SK-N-SH (cell line): Measurements from ENCODE around the gene TMEM123. TPM values are rescaled to one million over a fixed set of nuclear protein-coding genes. Genes with fewer than 3 reads are reported as not detected.

Experiments used
- CTCF ChIA-PET: fragments of 300-600, 350-600 bp; formaldehyde crosslinking; extraction: SDS; loops from one replicate; lab custom pipeline; 2021; lab: Yijun Ruan, JAX
- POLR2A ChIA-PET: fragments of 350-600 bp; sonication (Branson Sonifier 250); formaldehyde crosslinking; extraction: SDS; loops from one replicate; lab custom pipeline; 2020; ENCODE audit warnings: antibody characterized with exemption, inconsistent platforms; lab: Yijun Ruan, JAX
- DNase-seq: peaks from one replicate; pipeline ENCODE4 v3.0.0; 2012
- H2AFZ ChIP-seq: fragments of 200-600 bp; sonication (generic); 2 replicates; pipeline ENCODE4 v1.8.1; 2016; ENCODE audit warnings: antibody characterized with exemption, mild to moderate bottlenecking, low read depth
- H3F3A ChIP-seq: fragments of 200-600 bp; sonication (generic); replicated peaks from 2 replicates; pipeline ENCODE3; 2016; ENCODE audit warnings: antibody characterized with exemption, mild to moderate bottlenecking; ENCODE audit not compliant: insufficient read depth
- H3K27ac ChIP-seq, 2 experiments: fragments of 200-500 bp in 1 of 2; fragments of 200-600 bp in 1 of 2; sonication (Bioruptor generic) in 1 of 2; sonication (generic), shearing (Covaris generic) in 1 of 2; 2 replicates each; pipeline versions ENCODE4 v1.5.1 to v1.6.1; 2014 to 2016; ENCODE audit warnings: low read depth in 2 of 2, inconsistent platforms in 1 of 2, low read length in 1 of 2, mild to moderate bottlenecking in 1 of 2, mixed read lengths in 1 of 2
- H3K27me3 ChIP-seq: fragments of 200-600 bp; sonication (generic), shearing (Covaris generic); 2 replicates; pipeline ENCODE4 v1.6.1; 2016; ENCODE audit warnings: mixed run types; ENCODE audit not compliant: insufficient read depth
- H3K36me3 ChIP-seq, 2 experiments: fragments of 200-500 bp in 1 of 2; fragments of 200-600 bp in 1 of 2; sonication (Bioruptor generic) in 1 of 2; sonication (generic) in 1 of 2; replicated peaks in 1 of 2; 2 replicates each; pipeline versions ENCODE3 to v1.5.1; 2014 to 2016; ENCODE audit warnings: low read length in 1 of 2, mild to moderate bottlenecking in 1 of 2; ENCODE audit not compliant: insufficient read depth in 2 of 2, control insufficient read depth in 1 of 2
- H3K4me1 ChIP-seq, 2 experiments: fragments of 200-500 bp in 1 of 2; fragments of 200-600 bp in 1 of 2; sonication (Bioruptor generic) in 1 of 2; sonication (generic), shearing (Covaris generic) in 1 of 2; 2 replicates each; pipeline versions ENCODE4 v1.5.1 to v1.6.1; 2014 to 2016; ENCODE audit warnings: low read depth in 1 of 2, low read length in 1 of 2, mixed run types in 1 of 2; ENCODE audit not compliant: insufficient read depth in 2 of 2, control insufficient read depth in 1 of 2
- H3K4me2 ChIP-seq: fragments of 200-600 bp; sonication (generic), shearing (Covaris generic); 2 replicates; pipeline ENCODE4 v1.6.1; 2017; ENCODE audit warnings: mixed run types
- H3K4me3 ChIP-seq, 2 experiments: fragments of 200-500 bp in 1 of 2; fragments of 200-600 bp in 1 of 2; sonication (Bioruptor generic) in 1 of 2; sonication (generic), shearing (Covaris generic) in 1 of 2; 2 replicates each; pipeline versions ENCODE4 v1.5.1 to v1.8.1; 2014 to 2016; ENCODE audit warnings: low read depth in 2 of 2, inconsistent platforms in 1 of 2, low read length in 1 of 2, mild to moderate bottlenecking in 1 of 2, mixed read lengths in 1 of 2, moderate library complexity in 1 of 2
- H3K79me2 ChIP-seq: fragments of 200-600 bp; sonication (generic); 2 replicates; pipeline ENCODE4 v1.8.1; 2017; ENCODE audit warnings: mild to moderate bottlenecking; ENCODE audit not compliant: insufficient read depth
- H3K9ac ChIP-seq: fragments of 200-600 bp; sonication (generic); 2 replicates; pipeline ENCODE4 v1.6.1; 2017; ENCODE audit warnings: mixed run types
- H3K9me2 ChIP-seq: fragments of 200-600 bp; sonication (generic); 2 replicates; pipeline ENCODE4 v1.6.1; 2017; ENCODE audit warnings: mixed run types
- H3K9me3 ChIP-seq: fragments of 200-600 bp; sonication (generic); 2 replicates; pipeline ENCODE4 v1.6.1; 2017; ENCODE audit warnings: mixed run types, mild to moderate bottlenecking, moderate library complexity
- H4K20me1 ChIP-seq: fragments of 200-600 bp; sonication (generic); 2 replicates; pipeline ENCODE4 v1.6.1; 2017; ENCODE audit warnings: mild to moderate bottlenecking, mixed run types; ENCODE audit not compliant: insufficient read depth
- EZH2phosphoT487 ChIP-seq: fragments of 200-600 bp; sonication (generic); IDR thresholded peaks from 2 replicates; pipeline ENCODE4 v1.6.1; 2017; ENCODE audit warnings: low read depth, mixed run types, mild to moderate bottlenecking, antibody characterized with exemption, moderate library complexity, borderline replicate concordance
- FOXJ3 ChIP-seq: sonication (generic); formaldehyde crosslinking; IDR thresholded peaks from 2 replicates; pipeline ENCODE4 v1.5.1; 2020; ENCODE audit warnings: mild to moderate bottlenecking, missing genetic modification reagents
- FOXM1 ChIP-seq: IDR thresholded peaks from 2 replicates; pipeline ENCODE4 v1.4.0; 2012; ENCODE audit warnings: low read depth, mild to moderate bottlenecking
- IRF3 ChIP-seq: fragments of 150-350 bp; IDR thresholded peaks from 2 replicates; pipeline ENCODE4 v1.6.1; 2016; ENCODE audit warnings: mild to moderate bottlenecking, low read depth, low read length
- MXI1 ChIP-seq: IDR thresholded peaks from 2 replicates; pipeline ENCODE4 v1.6.1; 2012; ENCODE audit warnings: mild to moderate bottlenecking, low read depth, low read length, improper control_type of control experiment
- NRF1 ChIP-seq: IDR thresholded peaks from 2 replicates; pipeline ENCODE4 v1.6.1; 2012; ENCODE audit warnings: low read depth, mild to moderate bottlenecking, low read length
- PBX3 ChIP-seq: IDR thresholded peaks from 2 replicates; pipeline ENCODE4; 2012
- POLR2AphosphoS5 ChIP-seq: IDR thresholded peaks from 2 replicates; pipeline ENCODE4 v1.6.1; 2012; ENCODE audit warnings: low read depth, low read length
- REST ChIP-seq: IDR thresholded peaks from 2 replicates; pipeline ENCODE4 v1.6.1; 2012; ENCODE audit warnings: mild to moderate bottlenecking, low read depth, low read length, moderate library complexity
- RFX5 ChIP-seq: IDR thresholded peaks from 2 replicates; pipeline ENCODE4 v1.6.1; 2012; ENCODE audit warnings: mild to moderate bottlenecking, improper control_type of control experiment, low read length
- RXRA ChIP-seq: IDR thresholded peaks from 2 replicates; pipeline ENCODE4 v1.4.0; 2012; ENCODE audit warnings: low read depth, mild to moderate bottlenecking, borderline replicate concordance
- SMC3 ChIP-seq: IDR thresholded peaks from 2 replicates; pipeline ENCODE4 v1.6.1; 2012; ENCODE audit warnings: low read depth, low read length, improper control_type of control experiment
- TCF12 ChIP-seq: IDR thresholded peaks from 2 replicates; pipeline ENCODE4 v1.4.0; 2012
- USF1 ChIP-seq: IDR thresholded peaks from 2 replicates; pipeline ENCODE4 v1.4.0; 2012; ENCODE audit warnings: low read depth, borderline replicate concordance
- ZBTB33 ChIP-seq: IDR thresholded peaks from 2 replicates; pipeline ENCODE4 v1.4.0; 2012; ENCODE audit warnings: low read depth, borderline replicate concordance
- WGBS: methylation state at CpG from one replicate; pipeline ENCODE4 v1.1.6; 2017; ENCODE audit warnings: low lambda C conversion rate; 5-methylcytosine and 5-hydroxymethylcytosine counted together
- polyA plus RNA-seq, 3 experiments: library from polyadenylated mRNA; depleted of rRNA; stranded (reverse); fragments of >200 nt; gene quantifications; 2 replicates each; pipeline ENCODE4 v1.2.3, GENCODE V29; 2012

TMEM123 gene
- polyA plus RNA-seq, 1 of the 3 experiments (the other 2 are of a cell fraction) = 86.1 TPM

GRCh38 chr11:102421261-102421660 lies 31.3 kb downstream of the TMEM123 start (continued):
- TF ChIP-seq REST (no peak), RXRA (no peak), EZH2phosphoT487 (no peak)

GRCh38 chr11:102420547-102420946 lies 32.0 kb downstream of the TMEM123 start:
- DNase-seq = no peak
- H3K9me2 ChIP-seq = no peaks in the 10 kb centered on the region
- no peak overlapping the region for H3K27ac ChIP-seq
- H3K79me2 ChIP-seq = peaks cover 75% of the 10 kb centered on the region
- no peaks in the 10 kb centered on the region for H3F3A ChIP-seq
- H3K36me3 ChIP-seq = peaks cover 0 to 12% of the 10 kb centered on the region in 2 experiments
- no peak overlapping the region for H2AFZ ChIP-seq
- no peaks in the 10 kb centered on the region for H4K20me1 ChIP-seq
- TF ChIP-seq TCF12 (no peak), ZBTB33 (no peak)
- TF ChIP-seq, all 33 proteins: peak for 0
- 85% methylated on average over 2 of the region's 2 CpGs for WGBS
- Histone ChIP-seq H3K9me3 (peaks cover 7% of the 10 kb centered on the region; the same call in 1 of the 2 replicates), H3K9ac (no peak overlapping the region), H3K4me1 (no peaks in the 10 kb centered on the region; a peak in 1 of 4 replicates), H3K27me3 (no peaks in the 10 kb centered on the region), H3K4me2 (no peak overlapping the region), H3K4me3 (no peak overlapping the region)
- ChIA-PET CTCF (interaction anchor here (1.4 kb wide), 1 partner anchor 30 kb away, joined by 5 read pairs; no protein-coding TSS in a partner anchor), POLR2A (no interaction called here)

GRCh38 chr11:102419181-102419580 lies 33.4 kb downstream of the TMEM123 start:
- Histone ChIP-seq H3K4me1 (no peaks in the 10 kb centered on the region; a peak in 1 of 4 replicates), H3K79me2 (peaks cover 86% of the 10 kb centered on the region), H3K27ac (no peak overlapping the region), H3K9ac (no peak overlapping the region), H4K20me1 (no peaks in the 10 kb centered on the region), H3K4me3 (no peak overlapping the region), H3K36me3 (peaks cover 0 to 14% of the 10 kb centered on the region in 2 experiments), H3K9me2 (no peaks in the 10 kb centered on the region), H3F3A (no peaks in the 10 kb centered on the region), H3K9me3 (peaks cover 7% of the 10 kb centered on the region; the same call in 1 of the 2 replicates), H2AFZ (no peak overlapping the region), H3K4me2 (no peak overlapping the region), H3K27me3 (no peaks in the 10 kb centered on the region)
- WGBS = 92% methylated on average over 3 of the region's 3 CpGs
- CTCF ChIA-PET = interaction anchor here (1.0 to 1.8 kb wide), 4 partner anchors 9 to 77 kb away, joined by 3 to 8 read pairs (median 4); no protein-coding TSS in a partner anchor
- TF ChIP-seq MXI1 (no peak), POLR2AphosphoS5 (no peak), IRF3 (no peak), RFX5 (no peak), NRF1 (no peak), FOXM1 (no peak), SMC3 (no peak), FOXJ3 (CRISPR knock-in tag) (no peak), USF1 (no peak), PBX3 (no peak)
- POLR2A ChIA-PET = no interaction called here
- no peak for DNase-seq
